CD4-positive, alpha-beta T cell treated with Interferon alpha-2 for 1 hour (primary cell): ENCODE data around the gene MORF4L1.
"Not testable (repeated sequence)": the region's sequence is repeated elsewhere in the genome, so short reads cannot be mapped to it uniquely, and the experiment has no call there.

Experiments used
- DNase-seq, 2 donors: peaks; one replicate each; pipeline ENCODE4 v3.0.0-alpha.2; 2020 to 2022

MORF4L1 gene

DNA sequence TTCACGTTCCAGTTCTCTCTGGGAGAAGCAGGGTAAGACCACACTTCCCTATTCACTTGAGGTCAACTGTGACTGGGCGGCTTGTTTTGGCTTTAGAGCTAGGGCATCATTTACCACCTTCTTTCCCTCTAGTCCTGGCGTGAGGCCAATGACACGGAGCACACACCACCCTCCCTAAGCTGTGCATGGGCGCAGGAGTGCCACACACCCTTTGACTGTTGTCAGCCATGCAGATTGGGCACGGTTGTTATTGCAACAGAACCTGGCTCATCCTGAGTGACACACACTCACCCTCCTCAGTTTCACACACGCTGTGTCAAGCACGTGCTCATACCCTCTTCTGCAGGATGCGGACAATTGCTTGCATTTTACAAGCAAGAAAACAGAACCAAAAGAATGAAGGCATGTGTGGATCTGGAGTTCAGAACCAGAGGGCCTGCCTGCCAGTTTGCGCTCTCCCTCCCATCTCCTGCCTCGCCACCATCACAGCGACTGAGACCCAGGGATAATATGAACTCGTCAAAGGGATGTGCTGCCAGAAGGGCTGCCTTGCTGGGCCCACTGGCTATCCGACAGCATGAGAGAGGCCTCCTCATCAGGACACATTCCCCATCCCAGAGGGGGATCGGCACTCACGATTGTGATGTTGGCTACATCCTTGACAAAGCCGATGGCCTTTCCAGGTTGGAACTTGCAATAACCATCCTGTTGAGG is 54.5 kb downstream of the MORF4L1 start:
- DNase-seq, result peak in 1 of 2 donors; percentile 35

DNA sequence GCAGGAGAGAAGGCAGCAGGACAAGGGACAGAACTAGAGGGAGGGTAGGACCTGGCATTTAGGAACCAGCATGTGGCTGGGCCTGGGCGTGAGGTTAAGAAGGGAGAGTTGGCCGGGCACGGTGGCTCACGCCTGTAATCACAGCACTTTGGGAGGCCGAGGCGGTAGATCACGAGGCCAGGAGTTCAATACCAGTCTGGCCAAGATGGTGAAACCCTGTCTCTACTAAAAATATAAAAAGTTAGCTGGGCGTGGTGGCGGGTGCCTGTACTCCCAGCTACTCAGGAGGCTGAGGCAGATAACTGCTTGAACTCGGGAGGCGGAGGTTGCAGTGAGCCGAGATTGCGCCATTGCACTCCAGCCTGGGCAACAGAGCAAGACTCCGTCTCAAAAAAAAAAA is 55.5 kb downstream of the MORF4L1 start:
- DNase-seq, result not testable (repeated sequence)

DNA sequence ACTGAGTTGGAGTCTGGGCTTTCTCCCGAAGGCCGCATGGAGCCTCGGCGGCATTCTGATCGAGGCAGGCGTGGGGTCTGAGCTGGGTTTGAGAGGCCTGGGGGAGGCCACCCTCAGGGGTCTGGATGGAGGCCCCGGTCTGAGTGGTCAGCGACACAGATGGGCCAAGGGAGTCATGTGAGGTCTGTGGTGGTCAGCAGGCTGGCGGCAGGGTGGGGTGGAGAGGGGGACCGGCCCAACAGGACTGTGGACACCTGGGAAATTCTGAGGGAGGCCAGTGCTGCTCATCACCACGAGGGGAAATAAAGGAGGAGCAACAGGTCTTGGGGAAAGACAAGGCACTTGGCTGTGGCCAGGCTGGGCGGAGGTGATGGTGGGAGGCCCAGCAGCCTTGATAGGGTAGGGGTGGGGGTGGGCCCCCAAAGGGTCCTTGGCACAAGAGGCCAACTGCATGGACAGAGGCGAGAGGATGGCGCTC is 56.0 kb downstream of the MORF4L1 start:
- no peak for DNase-seq

DNA sequence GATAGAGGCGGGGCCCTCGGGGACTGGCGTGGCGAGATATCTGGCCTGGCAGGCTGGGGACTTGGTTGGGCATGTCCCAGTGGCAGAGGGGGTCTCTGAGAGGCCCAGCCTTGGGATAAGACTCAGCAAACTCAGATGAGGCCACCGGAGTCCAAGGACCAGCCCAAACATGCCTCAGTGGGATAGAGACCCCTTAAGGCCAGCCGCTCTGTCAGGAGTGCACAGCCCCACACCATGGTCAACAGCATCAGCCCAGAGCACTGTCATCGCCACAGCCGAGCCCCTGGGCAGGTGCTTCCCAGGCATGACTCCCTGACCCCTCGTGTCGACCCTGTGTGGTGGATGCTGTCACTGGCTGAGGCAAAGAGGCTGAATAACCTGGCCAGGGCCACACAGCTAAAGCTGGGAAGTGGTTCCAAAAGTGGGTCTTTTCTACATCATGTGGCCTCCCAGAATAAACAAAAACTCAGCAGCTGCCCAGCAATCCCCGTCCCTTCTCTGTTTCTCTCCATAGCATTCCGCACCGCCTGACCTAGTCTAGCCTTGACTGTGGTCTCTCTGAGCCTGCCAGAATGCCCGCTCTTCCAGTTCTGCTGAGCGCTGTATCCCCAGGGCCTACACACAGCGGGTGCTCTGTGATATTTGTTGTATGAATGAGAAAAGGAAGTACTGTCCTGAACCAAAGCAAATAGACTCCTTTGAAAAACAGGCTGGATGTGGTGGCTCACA is 57.0 kb downstream of the MORF4L1 start:
- DNase-seq, result no peak

DNA sequence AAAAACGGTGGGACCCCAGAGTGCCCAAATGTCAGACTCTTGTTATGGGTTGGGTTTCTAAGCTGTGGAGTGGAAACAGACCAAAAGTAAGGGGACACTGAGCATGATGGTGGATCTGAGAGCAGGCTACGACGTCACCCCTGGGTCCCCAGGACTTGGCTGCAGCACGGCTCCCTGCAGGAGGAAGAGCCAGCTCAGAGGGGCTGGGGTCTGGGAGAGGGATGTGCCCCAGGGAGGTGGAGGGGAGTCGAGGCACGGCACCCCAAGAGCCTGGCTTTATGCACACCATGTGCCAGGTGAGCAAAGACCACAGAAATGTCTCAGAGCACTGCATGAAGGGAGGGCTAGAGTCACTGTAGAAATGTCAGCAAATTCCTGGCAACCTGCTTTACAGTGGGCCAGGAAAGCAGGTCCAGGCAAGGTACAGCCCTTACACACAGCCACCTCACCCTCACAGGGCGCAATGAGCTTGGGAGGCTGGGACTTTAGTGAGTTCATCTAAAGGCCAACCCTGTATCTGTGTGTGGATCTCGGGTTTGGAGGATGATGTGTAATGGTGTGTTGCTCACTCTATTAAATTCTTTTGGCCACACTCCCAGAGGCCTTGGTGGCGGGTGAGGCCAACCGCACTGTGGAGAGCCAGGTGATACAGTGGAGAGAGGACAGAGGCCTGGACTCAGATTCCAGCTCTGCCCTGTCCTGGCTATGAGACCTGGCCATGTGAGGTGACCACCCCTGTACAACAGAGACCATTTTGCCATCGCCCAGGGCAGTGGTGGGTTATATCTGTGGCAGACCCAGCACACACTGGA is 58.1 kb downstream of the MORF4L1 start:
- DNase-seq, result no peak

DNA sequence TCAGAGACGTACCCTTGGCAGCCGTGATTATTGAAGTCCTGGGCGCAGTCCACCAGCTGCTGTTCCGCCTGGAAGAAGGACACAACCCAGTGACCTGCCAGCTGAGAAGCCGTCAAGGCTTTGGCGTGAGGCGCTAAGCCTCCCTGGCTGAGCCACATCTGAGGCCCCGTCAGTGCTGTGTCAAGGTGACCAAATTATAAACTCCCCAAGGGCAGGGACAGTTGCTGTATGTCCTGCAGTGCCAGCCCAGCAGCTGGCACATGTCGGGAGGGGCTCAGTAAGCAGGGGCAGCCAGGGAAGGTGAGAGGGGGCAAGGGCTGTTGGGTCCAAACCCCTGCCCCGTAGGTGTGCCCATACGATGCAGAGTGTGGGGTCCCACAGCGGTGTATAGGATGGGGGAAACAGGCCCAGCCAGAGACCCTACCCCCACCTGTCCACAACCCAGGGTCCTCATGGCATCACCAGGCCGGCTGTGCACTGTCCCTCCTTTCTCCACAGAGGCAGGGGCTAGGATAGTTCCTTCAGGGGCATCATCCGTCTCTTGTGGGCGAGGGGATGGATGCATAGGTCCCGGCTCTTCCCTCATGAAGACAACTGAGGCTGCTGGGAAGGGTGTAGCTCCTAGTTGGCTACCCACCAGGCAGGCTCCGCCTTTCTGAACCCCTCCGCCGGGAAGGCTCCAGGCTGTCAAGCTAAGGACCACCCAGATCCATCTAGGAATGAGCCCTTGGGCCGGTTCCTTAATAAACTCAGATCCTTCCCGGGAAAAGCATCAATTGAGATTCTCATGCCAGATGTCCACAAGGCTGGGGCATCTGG is 59.0 kb downstream of the MORF4L1 start:
- no peak for DNase-seq

DNA sequence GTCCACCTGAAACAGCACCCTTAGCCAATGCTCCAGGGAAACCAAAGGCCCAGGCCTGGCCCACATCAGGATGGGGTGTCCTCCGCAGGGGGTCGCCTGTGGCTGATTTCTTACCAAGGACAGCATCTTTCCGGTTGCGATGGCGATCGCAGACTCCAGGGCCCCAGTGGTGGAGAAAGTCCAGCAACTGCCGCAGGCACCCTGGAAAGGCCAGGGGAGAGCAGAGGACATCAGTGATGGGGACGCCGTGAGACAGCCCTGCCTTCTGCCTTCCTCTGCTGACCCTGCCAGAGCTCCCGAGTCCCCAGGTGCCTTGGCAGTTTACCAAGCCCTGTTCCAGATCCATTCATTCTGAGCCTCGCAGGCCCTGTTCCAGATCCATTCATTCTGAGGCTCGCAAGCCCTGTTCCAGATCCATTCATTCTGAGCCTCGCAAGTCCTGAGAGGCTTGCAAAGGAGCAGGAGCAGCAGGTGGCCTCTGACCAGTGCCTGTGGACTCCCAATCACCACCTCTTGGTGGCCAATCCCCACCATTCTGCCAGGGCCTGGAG is 59.6 kb downstream of the MORF4L1 start:
- no peak for DNase-seq

DNA sequence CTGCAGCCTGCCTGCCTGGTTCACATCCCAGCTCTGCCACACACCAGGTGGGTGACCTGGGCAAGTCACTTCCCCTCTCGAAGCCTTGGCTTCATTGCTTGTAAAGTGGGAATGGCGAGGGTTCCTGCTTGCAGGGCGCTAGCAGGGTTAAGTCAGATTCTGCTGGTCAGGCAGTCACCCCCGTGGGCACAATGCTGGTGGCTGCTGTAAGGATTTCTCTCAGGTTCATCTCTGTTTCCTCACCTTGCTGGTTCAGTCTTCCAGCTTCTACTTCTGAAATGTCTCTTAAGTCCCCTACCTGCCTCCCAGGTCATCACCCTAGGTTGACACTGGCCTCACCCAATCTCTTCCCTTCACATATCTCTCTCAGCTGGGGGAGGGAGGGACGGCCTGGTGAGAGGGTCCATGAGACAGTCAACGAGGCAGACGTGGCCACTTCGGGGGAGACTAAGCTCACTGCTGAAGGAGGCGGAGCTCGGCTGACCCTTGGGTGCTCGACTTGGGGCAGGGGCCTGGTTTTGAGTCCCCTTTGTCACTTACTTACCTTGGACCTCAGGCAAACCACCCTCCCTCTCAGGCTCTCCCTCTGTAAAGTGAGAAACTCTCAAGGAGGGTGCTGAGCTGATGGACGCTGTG is 60.6 kb downstream of the MORF4L1 start:
- no peak for DNase-seq

DNA sequence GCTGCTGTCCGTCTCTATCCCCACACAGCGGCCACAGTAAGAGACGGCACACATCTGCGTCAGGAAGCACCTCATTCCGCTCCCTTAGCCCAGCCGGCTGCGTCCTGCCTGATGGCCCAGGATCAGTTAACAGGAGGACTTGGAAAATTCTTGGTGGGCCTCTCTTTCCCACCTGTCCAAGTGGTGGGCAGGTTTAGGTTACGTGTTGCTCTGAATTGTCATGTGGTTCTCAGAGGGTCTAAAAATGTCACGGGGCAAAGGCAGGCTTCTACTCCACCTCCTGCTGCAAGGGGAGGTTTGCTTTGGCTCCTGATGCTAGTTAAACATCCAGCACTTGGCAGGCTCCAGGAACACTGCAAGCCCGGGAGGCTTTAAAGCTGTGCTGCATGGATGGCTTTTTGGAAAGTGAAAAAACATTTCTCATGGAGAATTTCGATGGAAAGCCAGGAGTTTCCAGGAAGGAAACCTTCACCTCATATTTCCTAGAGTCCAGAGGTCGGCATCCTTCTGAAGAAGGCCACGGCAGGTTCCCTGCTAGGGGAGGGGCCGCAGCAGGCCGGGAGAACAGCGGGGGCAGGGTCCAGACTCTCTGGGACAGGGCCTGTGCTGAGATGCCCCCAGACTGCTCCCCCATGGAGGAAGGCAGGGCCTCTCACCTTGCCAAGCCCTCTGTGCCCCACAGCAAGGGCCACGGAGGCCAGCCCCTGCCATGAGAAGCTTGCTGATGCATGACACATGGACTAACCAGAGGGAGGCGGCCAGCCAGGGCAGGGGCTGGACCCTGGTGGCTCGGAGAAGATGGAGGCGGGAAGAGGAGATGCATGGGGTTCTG is 61.3 kb downstream of the MORF4L1 start:
- no peak for DNase-seq

DNA sequence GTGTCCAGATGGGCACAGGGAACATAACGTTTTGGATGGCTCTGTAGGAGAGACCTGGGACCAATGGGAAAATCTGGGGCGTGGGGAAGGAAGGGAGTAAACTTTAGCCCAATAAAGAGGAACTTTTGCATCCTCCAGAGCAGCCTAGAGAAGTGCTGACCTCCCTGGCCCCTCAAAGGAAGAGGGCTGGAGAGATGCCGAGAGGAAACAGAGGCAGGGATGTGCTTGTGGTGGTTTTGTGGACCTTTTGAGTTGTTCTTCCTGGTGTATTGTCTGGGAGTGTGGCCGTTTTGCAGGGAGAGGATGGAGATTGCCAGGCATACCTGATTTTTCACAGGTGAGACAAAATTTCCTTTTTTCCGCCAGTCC is 61.9 kb downstream of the MORF4L1 start:
- DNase-seq, result no peak

DNA sequence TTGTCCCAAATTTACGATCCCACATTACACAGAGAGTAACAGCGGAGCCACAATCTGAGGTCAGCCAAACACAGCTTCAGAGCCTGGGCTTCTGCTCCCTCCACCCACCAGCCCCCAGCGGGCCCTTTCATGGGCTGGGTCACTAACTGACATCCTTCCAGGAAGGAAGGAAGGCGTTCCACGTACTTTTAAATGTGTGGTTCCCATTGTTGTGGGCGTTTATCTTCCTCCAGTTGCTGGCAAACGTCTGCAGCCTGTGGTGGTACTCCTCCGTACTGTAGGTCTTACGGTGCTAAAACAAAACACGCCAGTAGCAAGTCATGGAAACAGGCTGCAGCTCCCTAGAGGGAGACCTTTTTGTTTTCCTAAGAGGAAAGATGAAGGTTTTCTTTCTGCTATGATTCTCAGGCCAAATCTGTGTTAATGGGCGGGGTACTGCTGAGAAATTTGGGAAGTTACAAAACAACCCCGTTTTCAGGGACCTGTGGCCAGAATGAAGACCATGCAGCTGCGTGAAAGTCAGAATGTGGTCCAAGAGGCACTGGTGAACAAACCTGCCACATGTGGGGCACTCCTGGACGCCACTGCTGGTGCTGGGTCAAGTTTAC is 64.5 kb downstream of the MORF4L1 start:
- peak in 1 of 2 donors; percentile 31 for DNase-seq

DNA sequence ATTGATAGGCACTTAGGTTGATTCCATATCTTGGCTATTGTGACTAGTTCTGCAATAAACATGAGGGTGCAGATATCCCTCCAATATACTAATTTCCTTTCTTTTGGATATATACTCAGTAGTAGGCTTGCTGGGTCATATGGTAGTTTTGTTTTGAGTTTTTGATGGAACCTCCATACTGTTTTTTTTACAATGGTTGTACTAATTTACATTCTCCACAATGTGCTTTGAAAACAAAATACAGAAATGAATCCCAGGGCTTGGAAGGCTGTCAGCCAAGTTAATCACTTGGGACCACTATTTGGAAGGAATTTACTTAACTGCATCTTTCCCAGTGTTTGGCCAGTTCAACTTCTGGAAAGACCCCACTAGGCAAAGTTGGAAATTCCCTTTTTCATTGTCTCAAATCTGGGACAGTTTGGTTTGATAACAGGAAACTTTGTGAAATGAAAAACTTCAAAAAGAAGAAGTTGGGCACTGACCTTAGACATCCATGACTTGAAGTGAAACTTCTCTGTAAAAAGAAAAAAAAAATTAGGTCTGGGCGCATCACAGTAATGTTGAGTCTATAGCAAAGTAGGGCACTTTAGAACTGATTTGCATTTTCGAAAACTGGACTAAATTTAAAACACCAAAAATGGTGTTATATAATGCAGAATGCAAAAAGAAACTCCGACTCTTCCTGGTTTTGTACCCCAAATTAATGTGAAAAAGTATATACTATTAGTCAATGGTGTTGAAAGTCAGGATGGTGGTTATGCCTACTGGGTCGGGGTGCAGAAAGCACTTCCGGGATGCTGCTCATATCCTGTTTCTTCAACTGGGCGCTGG is 66.2 kb downstream of the MORF4L1 start:
- peak; percentile 43 to 50 for DNase-seq

DNA sequence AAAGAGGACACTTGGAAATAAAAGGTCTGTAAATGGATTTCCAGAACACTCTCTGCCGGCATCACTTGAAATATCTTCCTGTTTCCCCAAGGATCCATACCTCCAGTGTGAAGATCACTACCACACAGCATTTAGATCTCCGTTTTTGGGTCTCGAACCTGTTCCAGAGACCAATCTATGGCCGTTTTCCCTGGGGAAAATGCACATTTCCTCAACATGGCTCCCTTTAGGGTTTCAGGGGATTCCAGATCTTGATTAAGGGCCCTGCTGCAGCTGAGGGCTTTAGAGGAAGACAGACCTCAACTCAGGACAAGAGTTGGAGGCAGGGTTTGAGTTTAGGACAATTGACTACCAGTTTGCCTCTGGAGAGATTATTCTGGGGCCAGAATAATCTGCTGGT is 70.1 kb downstream of the MORF4L1 start:
- no peak for DNase-seq

DNA sequence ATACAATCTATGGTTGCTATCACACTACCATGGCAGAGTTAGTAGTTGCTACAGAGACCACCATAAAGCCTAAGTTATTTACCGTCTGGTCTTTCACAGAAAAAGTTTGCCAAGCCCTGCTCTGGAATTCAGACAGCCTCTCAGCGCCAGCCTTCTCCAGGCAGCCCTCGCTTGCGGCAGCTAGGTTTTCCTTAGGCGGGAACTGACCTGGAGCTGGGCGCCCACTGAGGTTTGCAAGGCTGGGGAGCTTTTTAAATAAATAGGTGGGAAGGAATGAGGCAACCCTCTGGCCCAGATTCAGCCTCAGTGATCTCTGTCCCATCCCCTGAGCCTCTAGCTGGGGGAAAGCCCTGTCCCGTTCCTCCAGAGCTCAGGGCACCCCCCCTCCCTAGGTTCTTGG is 71.0 kb downstream of the MORF4L1 start:
- no peak for DNase-seq

DNA sequence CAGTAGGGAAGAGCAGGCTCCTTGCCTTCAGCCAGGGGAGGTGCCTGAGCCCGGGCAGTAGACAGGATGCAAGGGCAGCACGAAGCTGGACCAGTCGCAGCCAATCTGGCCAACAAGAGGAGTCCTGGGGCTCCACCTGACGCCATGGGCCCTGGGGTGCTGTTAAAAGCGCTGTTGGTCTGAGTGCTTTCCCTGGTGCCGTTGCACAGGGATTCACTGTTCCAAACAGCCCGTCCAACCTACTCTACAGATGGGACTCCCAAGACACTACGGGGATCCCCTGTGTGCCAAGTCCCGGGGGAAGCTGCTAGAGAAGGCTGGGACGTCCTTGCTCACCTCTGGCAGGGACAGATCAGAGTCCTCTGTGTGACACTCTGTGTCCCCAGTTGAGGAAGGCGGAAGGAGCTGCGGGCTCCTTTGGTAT is 71.5 kb downstream of the MORF4L1 start:
- DNase-seq, result no peak

DNA sequence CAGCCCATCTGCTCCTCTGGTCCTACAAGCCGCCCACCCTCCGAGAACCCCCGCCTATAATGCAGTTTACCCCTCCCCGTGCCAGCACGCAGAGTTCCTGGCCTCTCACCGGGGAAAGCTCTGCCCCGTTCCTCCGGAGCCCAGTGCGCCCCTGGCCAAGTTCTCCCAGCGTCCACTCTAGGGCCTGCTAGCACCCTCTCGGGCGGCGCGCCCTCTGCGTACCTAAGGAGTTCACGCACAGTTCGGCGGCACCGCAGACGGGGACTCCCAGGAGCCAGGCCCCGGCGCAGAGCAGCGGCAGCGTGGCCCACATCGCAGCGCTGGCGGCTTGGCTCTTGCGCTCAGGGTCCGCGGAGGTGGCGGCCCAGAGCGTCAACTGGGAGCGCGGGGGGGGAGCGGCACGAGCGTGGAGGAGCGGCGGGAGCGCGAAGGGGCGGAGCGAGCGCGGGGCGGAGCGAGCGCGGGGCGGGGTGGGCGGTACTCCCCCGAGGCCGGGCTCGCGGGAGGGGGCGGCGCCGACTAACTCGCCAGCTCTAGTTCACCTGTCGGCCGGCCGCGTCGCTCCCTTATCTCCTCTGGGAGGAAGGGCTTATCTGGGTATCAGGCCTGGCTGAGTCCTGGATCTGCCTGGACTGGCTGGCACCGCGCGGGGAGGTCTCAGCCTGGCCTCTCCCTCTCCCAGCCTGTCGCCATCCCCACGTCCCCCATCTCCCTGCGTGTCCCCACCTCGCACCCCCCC is 72.1 kb downstream of the MORF4L1 start, which contains the start of gene CTSH:
TSS of gene CTSH (minus strand) at position 378 of the 739 bp plus-strand sequence. CDS start at position 313, 65 bp downstream.
- DNase-seq, result peak; percentile 78 to 87

DNA sequence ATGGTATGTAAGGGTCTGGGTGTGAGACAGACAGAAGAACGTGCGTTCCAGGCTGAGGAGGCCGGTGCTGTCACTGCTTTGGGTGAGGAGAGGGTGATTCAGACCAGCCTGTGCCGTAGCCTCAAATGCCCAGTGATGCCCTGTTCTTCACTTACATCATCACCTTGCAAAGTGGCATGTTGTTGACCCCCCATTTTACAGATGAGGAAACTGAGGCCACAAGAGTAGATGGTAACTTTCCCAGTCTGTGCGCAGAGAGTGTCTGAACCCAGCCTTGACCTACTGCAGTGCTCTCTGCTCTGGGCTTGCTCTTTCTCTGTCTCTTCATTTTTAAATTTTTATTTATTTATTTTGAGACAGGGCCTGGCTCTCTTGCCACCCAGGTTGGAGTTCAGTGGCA is 73.8 kb downstream of the MORF4L1 start:
- DNase-seq, result no peak

DNA sequence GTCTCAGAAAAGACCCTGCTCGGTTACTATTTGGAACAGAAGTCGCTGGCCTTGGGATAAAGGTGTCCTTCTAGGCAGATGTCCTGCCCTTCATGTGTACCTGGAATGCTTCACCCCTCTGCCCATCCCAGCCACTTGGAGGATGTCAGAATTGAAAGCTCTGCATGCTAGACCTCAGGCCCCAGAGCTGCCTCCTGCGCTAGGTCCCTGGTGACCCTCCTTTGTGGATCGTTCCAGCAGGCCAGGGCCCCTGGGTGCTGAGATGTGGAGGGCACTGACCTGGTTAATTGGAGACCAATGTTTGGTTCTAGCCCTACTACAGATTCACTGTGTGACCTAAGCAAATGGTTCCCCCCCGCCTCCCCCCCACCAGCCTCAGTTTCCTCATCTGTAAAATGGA is 74.8 kb downstream of the MORF4L1 start:
- no peak for DNase-seq
